NT2/D1 (cell line): ENCODE data around the gene EIF4E2.
"Not testable (repeated sequence)": the region's sequence is repeated elsewhere in the genome, so short reads cannot be mapped to it uniquely, and the experiment has no call there.

Experiments used
- DNase-seq: peaks from one replicate; pipeline ENCODE4 v3.0.0-alpha.2; 2011; ENCODE audit warnings: low read depth, low spot score
- H3K27me3 ChIP-seq: 2 replicates; pipeline ENCODE4 v1.6.0; 2011; ENCODE audit warnings: mild to moderate bottlenecking; ENCODE audit not compliant: insufficient read length, insufficient read depth
- H3K36me3 ChIP-seq: 2 replicates; pipeline ENCODE4 v1.6.1; 2011; ENCODE audit warnings: mild to moderate bottlenecking, low read length, mixed read lengths; ENCODE audit not compliant: insufficient read depth, insufficient read length
- H3K4me1 ChIP-seq: 2 replicates; pipeline ENCODE4 v1.5.1; 2011; ENCODE audit not compliant: insufficient read depth, insufficient read length
- H3K4me3 ChIP-seq: 2 replicates; pipeline ENCODE4 v1.5.1; 2011; ENCODE audit warnings: low read depth; ENCODE audit not compliant: insufficient read length
- H3K9ac ChIP-seq: 2 replicates; pipeline ENCODE4 v1.6.0; 2011; ENCODE audit warnings: low read depth; ENCODE audit not compliant: insufficient read length
- H3K9me3 ChIP-seq: 2 replicates; pipeline ENCODE4 v1.5.1; 2011; ENCODE audit warnings: mild to moderate bottlenecking, low read length; ENCODE audit not compliant: insufficient read depth
- SUZ12 ChIP-seq: IDR thresholded peaks from 2 replicates; pipeline ENCODE4 v1.6.1; 2011; ENCODE audit not compliant: insufficient read length, insufficient read depth; ENCODE audit errors: extremely low read depth
- YY1 ChIP-seq: IDR thresholded peaks from 2 replicates; pipeline ENCODE4 v1.6.1; 2011; ENCODE audit not compliant: insufficient read length, insufficient read depth
- ZNF274 ChIP-seq: IDR thresholded peaks from 2 replicates; pipeline ENCODE4 v1.6.1; 2011; ENCODE audit warnings: mild to moderate bottlenecking, low read depth, low read length

EIF4E2 gene

DNA sequence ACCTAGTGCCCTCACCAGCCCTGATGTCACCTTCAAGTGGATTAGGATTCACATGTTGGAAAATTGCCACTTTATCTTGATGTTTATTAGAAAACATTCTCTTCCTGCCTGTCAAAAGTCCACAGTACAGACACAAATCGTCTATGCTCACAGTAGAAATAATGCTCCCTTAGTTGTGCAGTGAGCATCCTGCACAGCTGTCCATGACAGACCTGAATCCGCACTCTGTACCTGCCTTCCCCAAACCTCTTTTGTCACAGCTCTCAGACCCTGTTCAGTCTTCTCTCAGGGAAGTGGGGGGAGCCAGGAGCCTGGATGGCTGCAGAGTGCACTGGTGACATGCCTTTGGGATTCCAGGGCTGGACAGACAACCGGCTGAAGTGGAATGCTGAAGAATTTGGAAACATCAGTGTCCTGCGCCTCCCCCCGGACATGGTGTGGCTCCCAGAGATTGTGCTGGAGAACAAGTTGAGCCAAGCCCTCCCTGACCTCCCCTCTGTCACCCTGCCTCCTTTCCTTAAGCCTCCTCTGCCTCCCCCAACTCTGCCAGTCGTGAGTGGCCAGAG, 22.5 kb upstream of the EIF4E2 start:
- Histone ChIP-seq H3K27me3 (peaks cover 38% of the 10 kb centered on the region), H3K9ac (no peak overlapping the region), H3K4me1 (peaks cover 14% of the 10 kb centered on the region), H3K4me3 (no peak overlapping the region), H3K9me3 (no peaks in the 10 kb centered on the region), H3K36me3 (no peaks in the 10 kb centered on the region)
- DNase-seq: no peak
- TF ChIP-seq ZNF274 (no peak), YY1 (no peak)

- no peak overlapping the region for H3K4me3 ChIP-seq
- TF ChIP-seq SUZ12 (no peak), ZNF274 (no peak), YY1 (no peak)
- no peaks in the 10 kb centered on the region for H3K36me3 ChIP-seq
- peaks cover 11% of the 10 kb centered on the region for H3K4me1 ChIP-seq
- peaks cover 29% of the 10 kb centered on the region for H3K27me3 ChIP-seq
- H3K9me3 ChIP-seq: no peaks in the 10 kb centered on the region
- DNase-seq: no peak
- no peak overlapping the region for H3K9ac ChIP-seq
These were observed 21.6 kb upstream of the EIF4E2 start for GRCh38 chr2:232528746-232529460.

DNA sequence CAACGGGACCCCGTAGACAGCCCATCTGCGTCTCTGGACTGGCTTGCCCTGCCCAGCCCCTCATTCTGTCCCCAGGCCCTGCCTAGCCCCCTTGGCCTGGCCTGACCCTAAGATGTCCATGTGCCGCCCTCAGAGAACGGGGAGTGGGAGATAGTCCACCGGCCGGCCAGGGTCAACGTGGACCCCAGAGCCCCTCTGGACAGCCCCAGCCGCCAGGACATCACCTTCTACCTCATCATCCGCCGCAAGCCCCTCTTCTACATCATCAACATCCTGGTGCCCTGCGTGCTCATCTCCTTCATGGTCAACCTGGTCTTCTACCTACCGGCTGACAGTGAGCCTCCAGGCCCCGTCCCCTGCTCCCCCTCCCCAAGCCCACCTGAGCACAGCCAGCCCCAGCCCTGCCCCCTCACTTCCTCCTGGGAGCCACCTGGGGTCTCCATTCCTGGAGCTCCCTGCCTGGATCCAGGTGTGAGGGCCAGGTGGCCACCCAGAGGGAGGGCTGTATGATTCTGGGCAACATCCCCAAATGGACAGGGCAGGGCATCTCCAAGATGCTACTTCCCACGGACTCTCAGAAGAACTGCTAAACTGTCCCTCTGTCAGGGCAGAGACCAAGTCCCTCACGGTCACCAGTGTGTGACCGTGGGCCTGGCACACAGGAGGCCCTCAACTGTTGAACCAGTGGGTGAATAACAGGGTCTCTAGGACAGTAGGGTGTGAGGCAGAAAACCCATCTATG, 20.5 kb upstream of the EIF4E2 start:
- no peaks in the 10 kb centered on the region for H3K9me3 ChIP-seq
- H3K9ac ChIP-seq: no peak overlapping the region
- H3K4me3 ChIP-seq: no peak overlapping the region
- H3K36me3 ChIP-seq: no peaks in the 10 kb centered on the region
- peaks cover 16% of the 10 kb centered on the region for H3K4me1 ChIP-seq
- TF ChIP-seq ZNF274: no peak
- no peak for TF ChIP-seq YY1
- no peak for TF ChIP-seq SUZ12
- no peak for DNase-seq
- H3K27me3 ChIP-seq: peaks cover 20% of the 10 kb centered on the region

GRCh38 chr2:232530626-232531260, 19.7 kb upstream of the EIF4E2 start:
- DNase-seq: no peak
- no peak overlapping the region for H3K9ac ChIP-seq
- H3K9me3 ChIP-seq: 0 out of 2 replicates have a peak, but pooled peaks cover 2% of the 10 kb centered on the region
- H3K36me3 ChIP-seq: no peaks in the 10 kb centered on the region
- H3K4me1 ChIP-seq: peaks cover 16% of the 10 kb centered on the region
- TF ChIP-seq ZNF274 (no peak), YY1 (no peak), SUZ12 (no peak)
- peaks cover 13% of the 10 kb centered on the region for H3K27me3 ChIP-seq
- H3K4me3 ChIP-seq: no peak overlapping the region

DNA sequence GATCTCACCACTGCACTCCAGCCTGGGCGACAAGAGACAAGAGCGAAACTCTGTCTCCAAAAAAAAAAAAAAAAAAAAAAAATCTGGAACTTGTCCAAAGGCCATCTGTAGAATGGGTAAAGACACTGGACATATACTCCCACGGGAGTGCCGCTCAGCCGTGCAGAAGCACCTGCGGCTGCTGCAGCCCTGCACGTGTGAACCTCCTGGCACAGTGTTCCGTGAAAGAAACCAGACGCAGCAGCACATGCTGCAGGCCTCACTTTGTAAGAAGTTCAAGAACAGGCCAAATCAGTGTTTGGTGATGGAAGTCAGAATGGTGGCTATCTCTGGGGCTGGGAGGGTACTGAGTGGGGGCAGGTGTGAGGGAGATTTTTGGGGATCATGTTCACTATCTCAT, 18.1 kb upstream of the EIF4E2 start:
- TF ChIP-seq ZNF274 (no peak), YY1 (no peak), SUZ12 (no peak)
- Histone ChIP-seq H3K9me3 (peaks cover 10% of the 10 kb centered on the region; the same call in 1 of the 2 replicates), H3K27me3 (peaks cover 13% of the 10 kb centered on the region), H3K4me1 (peaks cover 14% of the 10 kb centered on the region), H3K9ac (no peak overlapping the region), H3K4me3 (no peak overlapping the region), H3K36me3 (no peaks in the 10 kb centered on the region)
- no peak for DNase-seq

GRCh38 chr2:232532821-232533220, 17.7 kb upstream of the EIF4E2 start:
- not testable (repeated sequence) for H3K36me3 ChIP-seq, DNase-seq, H3K4me3 ChIP-seq, H3K9ac ChIP-seq
- H3K27me3 ChIP-seq: peaks cover 13% of the 10 kb centered on the region
- H3K9me3 ChIP-seq: peaks cover 10% of the 10 kb centered on the region; the same call in 1 of the 2 replicates
- H3K4me1 ChIP-seq: peaks cover 14% of the 10 kb centered on the region
